Measurements from ENCODE around the gene DYSF. TPM values are rescaled to one million over a fixed set of nuclear protein-coding genes. Genes with fewer than 3 reads are reported as not detected.

The DYSF gene
- total RNA-seq, 1 donor from 2014 or later = not detected

DNA sequence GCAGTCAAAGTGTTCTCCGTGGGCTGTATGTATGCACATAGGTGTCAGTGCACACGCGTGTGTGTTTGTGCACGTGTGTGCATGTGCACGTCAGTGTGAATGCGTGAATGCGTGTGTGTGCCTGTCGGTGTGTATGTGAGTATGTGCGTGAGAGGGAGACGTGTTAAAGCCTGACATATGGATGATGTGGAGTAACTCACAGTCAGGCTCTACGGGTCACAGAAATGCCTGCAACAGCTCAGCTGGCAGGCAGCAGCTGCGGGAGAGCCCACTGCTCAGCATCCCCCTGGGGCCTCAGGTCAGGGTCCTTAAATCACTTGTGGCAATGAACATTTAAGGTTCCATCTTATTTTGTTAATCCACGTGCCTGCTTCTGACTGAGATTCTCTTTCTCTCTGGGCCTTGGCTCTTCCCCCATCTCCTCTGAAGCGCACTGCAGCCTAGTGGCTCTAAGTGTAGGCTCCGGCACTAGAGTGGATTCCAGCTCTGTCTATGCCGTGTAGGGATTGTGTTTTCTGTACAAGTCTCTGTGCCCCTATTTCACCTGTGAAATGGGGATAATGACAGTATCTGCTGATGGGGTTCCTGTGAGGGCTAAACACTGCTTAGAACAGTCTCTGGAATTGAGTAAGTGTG is 63.0 kb downstream of the DYSF start:
- intact Hi-C loops (cut with micrococcal nuclease) = no loop called here

DNA sequence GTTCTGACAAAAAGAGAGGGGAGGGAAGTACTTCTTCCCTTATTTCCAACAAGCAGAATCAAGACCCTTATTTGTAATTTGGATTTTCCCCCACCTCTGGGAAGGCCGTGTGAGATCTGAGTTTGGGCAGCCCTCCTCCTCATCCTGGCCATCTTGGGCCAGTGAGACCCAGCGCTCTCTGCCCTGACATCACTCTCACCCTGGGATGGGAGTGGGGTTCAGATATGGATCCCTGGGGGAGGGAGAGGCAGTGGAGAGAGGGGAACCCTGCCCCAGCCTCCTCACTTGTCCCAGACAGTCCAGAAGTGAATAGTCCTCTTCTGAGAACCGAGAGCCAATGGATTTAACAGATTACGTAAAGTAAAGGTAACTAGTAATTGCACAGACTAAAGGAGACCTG is 64.5 kb downstream of the DYSF start:
- intact Hi-C loops (cut with micrococcal nuclease) = no loop called here
- Mint-ChIP-seq H3K27ac (no peak overlapping the region), H3K4me3 (ENCODE audit: low read depth) (no peak overlapping the region), H3K36me3 (ENCODE audit: low read depth) (no peaks in the 10 kb centered on the region), H3K4me1 (ENCODE audit: low read depth) (no peaks in the 10 kb centered on the region), H3K27me3 (ENCODE audit: low read depth) (no peaks in the 10 kb centered on the region), H3K9me3 (no peaks in the 10 kb centered on the region)
- DNase-seq (ENCODE audit: low spot score) = no peak

More for the DNA sequence above, 63.0 kb downstream of the DYSF start:
- Mint-ChIP-seq H3K9me3 (no peaks in the 10 kb centered on the region), H3K27me3 (ENCODE audit: low read depth) (no peaks in the 10 kb centered on the region), H3K4me1 (ENCODE audit: low read depth) (no peaks in the 10 kb centered on the region), H3K27ac (no peak overlapping the region), H3K4me3 (ENCODE audit: low read depth) (no peak overlapping the region), H3K36me3 (ENCODE audit: low read depth) (no peaks in the 10 kb centered on the region)
- DNase-seq (ENCODE audit: low spot score) = no peak

DNA sequence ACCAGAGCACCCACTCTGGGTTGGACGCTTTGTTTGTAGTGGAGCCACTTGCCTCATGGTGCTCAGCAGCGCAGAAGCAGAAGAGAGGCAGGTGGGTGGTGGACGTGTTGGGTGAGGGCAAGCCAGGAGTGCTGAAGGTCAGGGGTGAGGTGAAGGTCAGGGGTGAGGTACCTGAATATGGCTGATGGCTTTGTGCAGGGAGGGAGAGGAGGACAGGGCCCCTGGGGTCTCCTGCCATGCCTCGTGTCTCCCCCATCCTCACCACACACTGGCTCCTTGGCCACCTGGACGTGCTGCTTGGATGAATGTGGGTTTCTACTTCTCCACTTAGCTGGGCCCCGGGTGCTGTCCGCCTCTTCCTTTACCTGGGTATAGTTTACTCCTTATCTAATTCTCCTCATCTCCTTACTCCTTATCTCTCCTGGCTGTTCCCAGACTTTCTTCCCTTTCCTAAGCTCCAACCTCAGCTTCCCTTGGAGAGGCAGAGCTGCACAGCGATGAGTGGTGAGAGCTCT is 68.1 kb downstream of the DYSF start:
- H3K27ac Mint-ChIP-seq = no peak overlapping the region
- no peak overlapping the region for H3K4me3 Mint-ChIP-seq (ENCODE audit: low read depth)
- DNase-seq (ENCODE audit: low spot score) = no peak
- no peaks in the 10 kb centered on the region for H3K4me1 Mint-ChIP-seq (ENCODE audit: low read depth)
- no peaks in the 10 kb centered on the region for H3K9me3 Mint-ChIP-seq
- intact Hi-C loops (cut with micrococcal nuclease) = no loop called here
- no peaks in the 10 kb centered on the region for H3K36me3 Mint-ChIP-seq (ENCODE audit: low read depth)
- H3K27me3 Mint-ChIP-seq (ENCODE audit: low read depth) = no peaks in the 10 kb centered on the region

DNA sequence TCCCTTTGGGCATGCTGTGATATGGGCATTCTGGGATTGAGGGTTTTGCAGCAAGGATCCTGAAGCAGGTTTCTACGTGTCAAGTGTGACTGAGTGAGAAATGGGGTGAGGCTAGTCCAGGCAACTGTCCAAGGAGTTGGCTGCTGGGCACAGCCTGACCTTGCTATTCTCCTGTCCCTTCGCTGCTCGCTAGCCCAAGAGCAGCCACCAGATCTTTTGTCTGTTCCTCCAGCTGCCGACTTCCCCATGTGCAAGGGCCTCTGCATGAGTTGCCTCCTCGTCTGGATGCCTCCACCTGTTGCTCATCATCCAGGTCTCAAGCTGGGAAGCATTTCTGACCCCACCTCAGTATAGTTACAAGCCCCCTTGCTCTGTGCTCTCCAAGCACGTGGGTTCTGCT is 71.1 kb downstream of the DYSF start:
- Mint-ChIP-seq H3K9me3 (no peaks in the 10 kb centered on the region), H3K27me3 (ENCODE audit: low read depth) (no peaks in the 10 kb centered on the region), H3K27ac (no peak overlapping the region), H3K4me3 (ENCODE audit: low read depth) (no peak overlapping the region), H3K36me3 (ENCODE audit: low read depth) (no peaks in the 10 kb centered on the region), H3K4me1 (ENCODE audit: low read depth) (no peaks in the 10 kb centered on the region)
- no peak for DNase-seq (ENCODE audit: low spot score)
- intact Hi-C loops (cut with micrococcal nuclease) = no loop called here

DNA sequence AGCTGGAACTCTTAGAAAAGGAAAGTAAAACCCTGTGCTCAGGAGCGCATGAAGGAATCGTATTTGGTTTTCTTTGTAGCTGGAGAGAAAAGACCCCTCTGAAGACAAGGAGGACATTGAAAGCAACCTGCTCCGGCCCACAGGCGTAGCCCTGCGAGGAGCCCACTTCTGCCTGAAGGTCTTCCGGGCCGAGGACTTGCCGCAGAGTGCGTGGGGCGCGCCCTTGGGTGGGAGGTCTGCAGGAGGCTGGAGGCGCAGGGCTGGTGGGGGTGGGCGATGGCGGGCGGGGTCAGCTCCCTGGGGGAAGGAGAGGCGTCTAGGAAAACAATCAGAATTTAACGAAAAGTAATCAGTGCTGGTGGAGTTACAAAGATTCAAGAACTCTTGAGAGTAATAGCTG is 72.8 kb downstream of the DYSF start:
- no peak for DNase-seq (ENCODE audit: low spot score)
- no peak overlapping the region for H3K4me3 Mint-ChIP-seq (ENCODE audit: low read depth)
- no peaks in the 10 kb centered on the region for H3K9me3 Mint-ChIP-seq
- H3K4me1 Mint-ChIP-seq (ENCODE audit: low read depth) = no peaks in the 10 kb centered on the region
- H3K36me3 Mint-ChIP-seq (ENCODE audit: low read depth) = no peaks in the 10 kb centered on the region
- H3K27me3 Mint-ChIP-seq (ENCODE audit: low read depth) = no peaks in the 10 kb centered on the region
- intact Hi-C loops (cut with micrococcal nuclease) = no loop called here
- H3K27ac Mint-ChIP-seq = no peak overlapping the region

DNA sequence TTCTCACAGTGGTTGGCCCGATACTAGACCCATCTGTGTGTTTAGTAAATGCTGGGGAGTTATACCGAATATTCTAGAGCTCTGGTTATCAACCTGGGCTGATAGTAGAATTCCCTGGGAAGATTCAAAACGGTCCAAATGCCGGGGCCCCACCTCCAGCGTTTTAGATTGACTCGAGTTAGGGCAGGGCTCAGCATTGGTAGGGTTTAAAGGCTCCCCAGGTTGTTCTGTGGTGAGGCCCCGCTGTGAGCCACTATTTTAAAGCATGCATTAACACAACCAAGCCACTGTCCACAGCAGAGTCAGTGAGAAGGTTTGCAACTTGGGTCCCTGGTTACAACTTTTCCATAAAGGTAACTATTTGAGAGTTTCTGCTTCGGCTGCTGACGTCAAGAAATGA is 73.6 kb downstream of the DYSF start:
- H3K36me3 Mint-ChIP-seq (ENCODE audit: low read depth) = no peaks in the 10 kb centered on the region
- H3K4me3 Mint-ChIP-seq (ENCODE audit: low read depth) = no peak overlapping the region
- H3K27me3 Mint-ChIP-seq (ENCODE audit: low read depth) = no peaks in the 10 kb centered on the region
- intact Hi-C loops (cut with micrococcal nuclease) = no loop called here
- DNase-seq (ENCODE audit: low spot score) = no peak
- H3K4me1 Mint-ChIP-seq (ENCODE audit: low read depth) = no peaks in the 10 kb centered on the region
- H3K27ac Mint-ChIP-seq = no peak overlapping the region
- no peaks in the 10 kb centered on the region for H3K9me3 Mint-ChIP-seq

DNA sequence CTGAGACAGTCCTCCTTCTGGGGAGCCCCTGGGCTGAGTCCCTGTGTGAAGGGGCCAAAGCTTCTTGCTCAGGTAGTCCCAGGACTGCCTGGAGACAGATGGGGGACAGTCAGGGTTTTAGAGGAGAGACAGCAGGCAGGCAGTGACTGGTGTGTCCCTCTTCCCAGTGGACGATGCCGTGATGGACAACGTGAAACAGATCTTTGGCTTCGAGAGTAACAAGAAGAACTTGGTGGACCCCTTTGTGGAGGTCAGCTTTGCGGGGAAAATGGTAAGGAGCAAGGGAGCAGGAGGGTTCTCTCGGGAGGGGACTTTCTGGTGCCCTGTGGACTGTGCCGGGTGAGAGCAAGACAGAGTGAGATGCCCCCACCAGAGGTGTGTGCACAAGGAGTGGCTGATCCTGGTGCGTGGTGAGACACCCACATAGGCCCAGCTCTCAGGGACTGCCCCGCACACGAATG is 74.8 kb downstream of the DYSF start:
- H3K4me1 Mint-ChIP-seq (ENCODE audit: low read depth) = no peaks in the 10 kb centered on the region
- H3K36me3 Mint-ChIP-seq (ENCODE audit: low read depth) = no peaks in the 10 kb centered on the region
- H3K4me3 Mint-ChIP-seq (ENCODE audit: low read depth) = no peak overlapping the region
- H3K9me3 Mint-ChIP-seq = no peaks in the 10 kb centered on the region
- H3K27me3 Mint-ChIP-seq (ENCODE audit: low read depth) = peaks cover 2% of the 10 kb centered on the region
- intact Hi-C loops (cut with micrococcal nuclease) = no loop called here
- H3K27ac Mint-ChIP-seq = no peak overlapping the region
- DNase-seq (ENCODE audit: low spot score) = no peak

DNA sequence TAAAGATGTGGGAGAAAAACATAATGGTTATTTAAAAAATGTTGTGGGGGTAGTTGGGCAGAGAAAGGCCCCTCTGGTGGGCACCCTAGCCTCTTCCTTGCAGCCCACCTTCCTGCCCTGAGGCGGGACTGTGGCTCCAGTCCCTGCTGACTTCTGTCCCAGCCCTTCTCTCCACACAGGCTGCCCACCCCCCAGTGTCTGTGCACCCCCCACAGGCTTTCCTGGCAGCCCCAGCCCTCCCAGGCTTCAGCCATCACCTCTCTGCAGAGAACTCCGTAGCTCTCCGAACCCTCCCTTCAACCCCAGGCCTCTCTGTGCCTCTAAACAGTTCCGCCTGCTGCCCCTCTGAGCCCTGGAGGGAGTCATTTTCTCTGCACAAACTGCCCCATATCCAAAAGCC is 75.4 kb downstream of the DYSF start:
- intact Hi-C loops (cut with micrococcal nuclease) = no loop called here
- Mint-ChIP-seq H3K36me3 (ENCODE audit: low read depth) (no peaks in the 10 kb centered on the region), H3K4me3 (ENCODE audit: low read depth) (no peak overlapping the region), H3K27me3 (ENCODE audit: low read depth) (peaks cover 2% of the 10 kb centered on the region), H3K27ac (no peak overlapping the region), H3K4me1 (ENCODE audit: low read depth) (no peaks in the 10 kb centered on the region), H3K9me3 (no peaks in the 10 kb centered on the region)
- no peak for DNase-seq (ENCODE audit: low spot score)

DNA sequence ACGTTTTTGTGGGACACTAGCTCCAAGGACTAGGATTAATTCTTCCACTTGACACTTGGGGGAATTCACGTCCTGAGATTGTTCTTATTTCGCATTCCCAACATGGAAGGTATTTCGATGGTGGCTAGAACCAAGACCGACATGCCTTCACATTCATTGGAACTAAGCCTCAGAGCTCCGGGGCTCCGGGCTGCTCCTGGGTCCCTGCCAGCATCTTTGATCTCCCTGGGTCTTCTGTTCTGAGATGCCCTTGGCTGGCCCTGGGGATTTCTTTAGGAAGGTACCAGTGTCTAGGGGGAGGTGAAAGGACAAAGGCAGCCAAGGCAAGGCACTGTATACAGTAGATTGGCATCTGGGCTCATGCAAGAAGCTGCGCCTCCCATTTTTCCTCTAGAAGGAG is 76.8 kb downstream of the DYSF start:
- Mint-ChIP-seq H3K27me3 (ENCODE audit: low read depth) (peaks cover 2% of the 10 kb centered on the region), H3K27ac (no peak overlapping the region), H3K4me1 (ENCODE audit: low read depth) (no peaks in the 10 kb centered on the region), H3K36me3 (ENCODE audit: low read depth) (no peaks in the 10 kb centered on the region), H3K9me3 (no peaks in the 10 kb centered on the region), H3K4me3 (ENCODE audit: low read depth) (no peak overlapping the region)
- no peak for DNase-seq (ENCODE audit: low spot score)
- intact Hi-C loops (cut with micrococcal nuclease) = no loop called here

DNA sequence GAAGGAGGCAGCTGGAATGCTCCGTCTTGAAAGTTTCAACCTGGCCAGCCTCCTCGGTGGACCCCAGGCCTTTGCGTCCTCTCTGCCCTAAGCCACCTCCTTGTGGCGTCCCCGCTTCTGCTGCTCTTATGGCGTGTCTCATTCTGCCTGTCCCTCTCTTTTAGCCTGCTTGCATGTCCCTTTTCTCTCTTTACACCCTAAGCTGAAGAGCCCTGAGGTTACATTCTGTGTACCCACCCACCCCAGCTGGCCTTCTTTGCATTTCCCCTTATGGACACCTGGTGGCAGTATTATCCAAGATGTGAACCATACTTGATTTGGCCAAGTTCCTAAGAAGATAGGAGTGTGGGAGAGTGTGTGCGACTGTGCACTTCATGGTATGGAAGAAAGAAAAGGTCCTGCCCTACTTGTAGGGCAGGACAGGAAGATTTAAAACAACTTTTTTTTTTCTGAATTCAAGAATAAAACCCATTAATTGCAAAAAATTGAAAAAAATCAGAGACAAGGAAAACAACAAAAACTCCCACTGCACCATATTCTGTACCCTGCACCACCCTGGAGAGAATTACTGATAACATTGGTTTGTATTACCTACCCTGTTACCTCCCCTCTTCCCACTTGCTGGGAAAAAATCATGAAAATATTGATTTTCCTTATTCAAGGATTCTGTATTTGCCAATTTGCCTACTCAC is 77.4 kb downstream of the DYSF start:
- no peak for DNase-seq (ENCODE audit: low spot score)
- no peaks in the 10 kb centered on the region for H3K4me1 Mint-ChIP-seq (ENCODE audit: low read depth)
- H3K27me3 Mint-ChIP-seq (ENCODE audit: low read depth) = peaks cover 2% of the 10 kb centered on the region
- intact Hi-C loops (cut with micrococcal nuclease) = no loop called here
- no peak overlapping the region for H3K27ac Mint-ChIP-seq
- no peaks in the 10 kb centered on the region for H3K9me3 Mint-ChIP-seq
- H3K36me3 Mint-ChIP-seq (ENCODE audit: low read depth) = no peaks in the 10 kb centered on the region
- no peak overlapping the region for H3K4me3 Mint-ChIP-seq (ENCODE audit: low read depth)

DNA sequence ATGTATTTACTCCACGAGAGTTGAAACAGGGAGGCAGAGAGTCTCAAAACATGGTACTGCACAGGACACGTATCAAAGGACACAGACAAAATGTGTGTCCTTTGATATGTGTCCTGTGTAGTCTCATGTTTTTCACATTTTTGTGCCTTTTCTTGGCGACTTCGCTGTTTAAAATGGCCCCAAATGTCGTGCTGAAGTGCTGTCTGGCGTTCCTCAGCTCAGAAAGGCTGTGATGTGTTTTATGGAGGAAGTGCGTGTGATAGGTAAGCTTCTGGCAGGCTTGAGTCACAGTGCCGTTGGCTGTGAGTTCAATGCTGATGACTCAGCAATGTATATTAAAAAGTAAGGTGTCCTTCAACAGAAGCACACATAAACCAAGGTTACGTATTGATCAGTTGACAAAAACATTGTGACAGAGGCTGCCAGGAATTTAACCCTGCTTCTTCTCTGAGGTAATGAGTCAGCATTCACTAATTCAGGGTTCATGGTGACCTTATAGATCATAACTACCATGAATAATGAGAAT is 78.2 kb downstream of the DYSF start:
- no peak overlapping the region for H3K27ac Mint-ChIP-seq
- no peaks in the 10 kb centered on the region for H3K4me1 Mint-ChIP-seq (ENCODE audit: low read depth)
- H3K4me3 Mint-ChIP-seq (ENCODE audit: low read depth) = no peak overlapping the region
- no peak for DNase-seq (ENCODE audit: low spot score)
- H3K36me3 Mint-ChIP-seq (ENCODE audit: low read depth) = no peaks in the 10 kb centered on the region
- peaks cover 2% of the 10 kb centered on the region for H3K27me3 Mint-ChIP-seq (ENCODE audit: low read depth)
- H3K9me3 Mint-ChIP-seq = no peaks in the 10 kb centered on the region
- intact Hi-C loops (cut with micrococcal nuclease) = no loop called here

DNA sequence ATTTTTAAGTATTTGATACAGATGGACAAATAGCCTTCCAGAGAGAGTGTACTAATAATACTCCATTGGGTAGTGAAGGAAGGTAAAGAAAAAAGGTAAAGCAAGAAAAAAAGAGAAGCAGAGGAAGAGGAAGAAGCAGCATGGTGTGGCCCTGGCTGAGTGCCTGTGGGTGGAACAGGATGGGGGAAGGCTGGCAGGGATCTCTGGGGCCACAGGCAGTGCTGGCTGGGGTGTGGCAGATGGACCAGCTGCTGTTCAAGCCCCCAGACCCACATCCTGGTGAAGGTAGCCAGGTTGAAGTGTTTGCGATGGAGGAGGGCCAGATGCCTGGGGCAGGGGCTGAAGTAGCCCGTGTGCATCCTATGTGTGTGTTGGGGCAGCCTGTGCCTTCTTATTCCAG is 79.0 kb downstream of the DYSF start:
- H3K36me3 Mint-ChIP-seq (ENCODE audit: low read depth) = no peaks in the 10 kb centered on the region
- no peak overlapping the region for H3K4me3 Mint-ChIP-seq (ENCODE audit: low read depth)
- H3K27ac Mint-ChIP-seq = no peak overlapping the region
- H3K4me1 Mint-ChIP-seq (ENCODE audit: low read depth) = no peaks in the 10 kb centered on the region
- DNase-seq (ENCODE audit: low spot score) = no peak
- intact Hi-C loops (cut with micrococcal nuclease) = no loop called here
- H3K27me3 Mint-ChIP-seq (ENCODE audit: low read depth) = peaks cover 2% of the 10 kb centered on the region
- no peaks in the 10 kb centered on the region for H3K9me3 Mint-ChIP-seq

DNA sequence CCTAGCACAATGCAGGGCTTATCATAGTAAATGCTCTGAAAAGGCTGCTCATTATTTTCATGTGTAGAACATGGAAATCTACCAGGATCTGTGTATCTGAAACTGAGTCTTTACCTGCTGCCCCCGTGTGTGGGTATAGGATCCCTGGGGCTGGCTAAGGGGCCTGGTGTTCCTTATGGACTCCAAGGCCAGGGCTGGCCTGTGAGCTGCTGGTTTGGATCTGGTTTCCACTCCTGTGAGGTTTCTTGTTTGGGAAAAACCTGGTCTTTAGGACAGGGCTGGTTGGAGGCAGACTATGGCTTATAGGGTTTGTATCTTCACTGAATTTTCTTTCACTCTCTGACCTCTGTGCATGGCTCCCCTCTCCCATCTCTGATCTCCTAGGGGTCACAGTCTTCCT is 80.8 kb downstream of the DYSF start:
- Mint-ChIP-seq H3K36me3 (ENCODE audit: low read depth) (no peaks in the 10 kb centered on the region), H3K4me3 (ENCODE audit: low read depth) (no peak overlapping the region), H3K4me1 (ENCODE audit: low read depth) (no peaks in the 10 kb centered on the region), H3K9me3 (no peaks in the 10 kb centered on the region), H3K27me3 (ENCODE audit: low read depth) (peaks cover 2% of the 10 kb centered on the region), H3K27ac (no peak overlapping the region)
- no peak for DNase-seq (ENCODE audit: low spot score)
- intact Hi-C loops (cut with micrococcal nuclease) = no loop called here
